Measurements from ENCODE around the gene PTMS.

PTMS gene

GRCh38 chr12:6782850-6783566 is 16.8 kb downstream of the PTMS start:
- no peak overlapping the region for H3K9ac ChIP-seq (ENCODE audit: low read length)
- H2AFZ ChIP-seq (ENCODE audit: low read depth, low read length), result no peak overlapping the region
- H3K27me3 ChIP-seq (ENCODE audit: low read depth, low read length), result peaks cover 2% of the 10 kb centered on the region
- no peaks in the 10 kb centered on the region for H3K36me3 ChIP-seq (replicated peaks; ENCODE audit: low read depth, low read length)
- TF ChIP-seq CTCF (IDR thresholded peaks at IDR 0.05; ENCODE audit: low read depth, low read length), result no peak
- no peak for TF ChIP-seq EZH2phosphoT487 (IDR thresholded peaks at IDR 0.05; ENCODE audit: low read depth)
- no peaks in the 10 kb centered on the region for H3K9me3 ChIP-seq (ENCODE audit: insufficient read depth, low read length)
- H3K4me1 ChIP-seq (ENCODE audit: low read length), result peaks cover 17% of the 10 kb centered on the region
- no peaks in the 10 kb centered on the region for H3K79me2 ChIP-seq (ENCODE audit: low read length)
- no peak overlapping the region for H3K4me2 ChIP-seq (ENCODE audit: low read length)
- no peak overlapping the region for H3K4me3 ChIP-seq (ENCODE audit: low read length)
- H3K27ac ChIP-seq (ENCODE audit: low read length), result no peak overlapping the region
- no peaks in the 10 kb centered on the region for H4K20me1 ChIP-seq (ENCODE audit: insufficient read depth, low read length)

- H4K20me1 ChIP-seq (ENCODE audit: insufficient read depth, low read length), result no peaks in the 10 kb centered on the region
- H3K4me1 ChIP-seq (ENCODE audit: low read length), result peaks cover 11% of the 10 kb centered on the region
- H3K27ac ChIP-seq (ENCODE audit: low read length), result no peak overlapping the region
- no peaks in the 10 kb centered on the region for H3K27me3 ChIP-seq (ENCODE audit: low read depth, low read length)
- H3K9me3 ChIP-seq (ENCODE audit: insufficient read depth, low read length), result no peaks in the 10 kb centered on the region
- no peak for TF ChIP-seq EZH2phosphoT487 (IDR thresholded peaks at IDR 0.05; ENCODE audit: low read depth)
- TF ChIP-seq CTCF (IDR thresholded peaks at IDR 0.05; ENCODE audit: low read depth, low read length), result no peak
- no peak overlapping the region for H3K9ac ChIP-seq (ENCODE audit: low read length)
- no peak overlapping the region for H3K4me2 ChIP-seq (ENCODE audit: low read length)
- H3K79me2 ChIP-seq (ENCODE audit: low read length), result no peaks in the 10 kb centered on the region
- H3K36me3 ChIP-seq (replicated peaks; ENCODE audit: low read depth, low read length), result no peaks in the 10 kb centered on the region
- H3K4me3 ChIP-seq (ENCODE audit: low read length), result no peak overlapping the region
- H2AFZ ChIP-seq (ENCODE audit: low read depth, low read length), result no peak overlapping the region
Measured at GRCh38 chr12:6783828-6784227, 17.7 kb downstream of the PTMS start.

- Histone ChIP-seq H3K79me2 (ENCODE audit: low read length) (no peaks in the 10 kb centered on the region), H3K9ac (ENCODE audit: low read length) (no peak overlapping the region)
Measured at GRCh38 chr12:6784296-6784695, 18.1 kb downstream of the PTMS start.

GRCh38 chr12:6784761-6785160 is 18.6 kb downstream of the PTMS start:
- no peaks in the 10 kb centered on the region for H3K36me3 ChIP-seq (replicated peaks; ENCODE audit: low read depth, low read length)
- H3K4me1 ChIP-seq (ENCODE audit: low read length), result peaks cover 11% of the 10 kb centered on the region
- no peak overlapping the region for H3K4me2 ChIP-seq (ENCODE audit: low read length)
- no peak overlapping the region for H3K27ac ChIP-seq (ENCODE audit: low read length)
- H3K9me3 ChIP-seq (ENCODE audit: insufficient read depth, low read length), result no peaks in the 10 kb centered on the region
- no peaks in the 10 kb centered on the region for H4K20me1 ChIP-seq (ENCODE audit: insufficient read depth, low read length)
- no peak overlapping the region for H3K9ac ChIP-seq (ENCODE audit: low read length)
- H3K79me2 ChIP-seq (ENCODE audit: low read length), result no peaks in the 10 kb centered on the region
- no peak for TF ChIP-seq CTCF (IDR thresholded peaks at IDR 0.05; ENCODE audit: low read depth, low read length)
- no peak for TF ChIP-seq EZH2phosphoT487 (IDR thresholded peaks at IDR 0.05; ENCODE audit: low read depth)
- no peaks in the 10 kb centered on the region for H3K27me3 ChIP-seq (ENCODE audit: low read depth, low read length)
- H3K4me3 ChIP-seq (ENCODE audit: low read length), result no peak overlapping the region
- H2AFZ ChIP-seq (ENCODE audit: low read depth, low read length), result no peak overlapping the region

More at GRCh38 chr12:6784296-6784695, 18.1 kb downstream of the PTMS start:
- Histone ChIP-seq H3K4me2 (ENCODE audit: low read length) (no peak overlapping the region), H3K27me3 (ENCODE audit: low read depth, low read length) (no peaks in the 10 kb centered on the region), H3K4me1 (ENCODE audit: low read length) (peaks cover 11% of the 10 kb centered on the region), H3K9me3 (ENCODE audit: insufficient read depth, low read length) (no peaks in the 10 kb centered on the region), H3K4me3 (ENCODE audit: low read length) (no peak overlapping the region), H2AFZ (ENCODE audit: low read depth, low read length) (no peak overlapping the region), H4K20me1 (ENCODE audit: insufficient read depth, low read length) (no peaks in the 10 kb centered on the region), H3K36me3 (replicated peaks; ENCODE audit: low read depth, low read length) (no peaks in the 10 kb centered on the region), H3K27ac (ENCODE audit: low read length) (no peak overlapping the region)
- TF ChIP-seq EZH2phosphoT487 (IDR thresholded peaks at IDR 0.05; ENCODE audit: low read depth) (no peak), CTCF (IDR thresholded peaks at IDR 0.05; ENCODE audit: low read depth, low read length) (no peak)
